K562 (cell line): ENCODE measurements around the gene TXNRD2. TPM values are rescaled to one million over a fixed set of nuclear protein-coding genes. Genes with fewer than 3 reads are reported as not detected.
A peak's percentile ranks its signal among the peaks of the same experiment; 100 is the strongest.

Source experiments
- DPF2 ChIP-seq: fragments of 450-650 bp; IDR thresholded peaks from 2 replicates; pipeline ENCODE4 v1.6.1; 2016
- FOXJ3 ChIP-seq: sonication (generic); formaldehyde crosslinking; IDR thresholded peaks from 2 replicates; pipeline ENCODE4 v1.4.0; 2020; ENCODE audit warnings: mild to moderate bottlenecking, missing genetic modification reagents
- HNRNPLL ChIP-seq: fragments of 200-400 bp; formaldehyde crosslinking; IDR thresholded peaks from 2 replicates; pipeline ENCODE4 v1.6.1; 2017; ENCODE audit warnings: low read length, low read depth, mild to moderate bottlenecking; ENCODE audit not compliant: poor library complexity, severe bottlenecking
- NFIX ChIP-seq: fragments of 250-450 bp; sonication (Bioruptor Pico); IDR thresholded peaks from 2 replicates; pipeline ENCODE4 v1.4.0; 2020; ENCODE audit warnings: low read depth, mild to moderate bottlenecking, moderate library complexity
- ZNF121 ChIP-seq: sonication (generic); formaldehyde crosslinking; conservative IDR thresholded peaks from 2 replicates; pipeline ENCODE4 v1.8.0; 2022; ENCODE audit warnings: missing genetic modification reagents
- polyA plus RNA-seq, 8 experiments: library from polyadenylated mRNA; depleted of rRNA in 4 of 8; stranded (reverse) in 5 of 8; unstranded in 3 of 8; fragments of >200 nt; fragmentation: Nextera tagmentation in 2 of 8; fragmentation: Illumina TruSeq in 1 of 8; extraction: Ambion mirVana in 2 of 8; extraction: Trizol in 1 of 8; gene quantifications; 2 replicates each; pipeline versions ENCODE4 v1.2.1 to v1.2.3, GENCODE V29; 2011 to 2014; ENCODE audit warnings: inconsistent platforms in 1 of 8, missing spikeins in 1 of 8
- total RNA-seq, 7 experiments: library from RNA; depleted of rRNA in 6 of 7; stranded (reverse); fragments of >200 nt in 6 of 7; fragmentation: Illumina TruSeq in 2 of 7; extraction: Trizol in 2 of 7; gene quantifications; 2 replicates each; pipeline versions ENCODE4 v1.2.1 to v1.2.3, GENCODE V29; 2011 to 2021; ENCODE audit warnings: low replicate concordance in 1 of 7
- TF ChIP-seq, protein P1 (sequence below), 2 experiments: fragments of 450-650 bp; formaldehyde crosslinking in 1 of 2; IDR thresholded peaks; 2 replicates each; pipeline versions ENCODE4 v1.4.0 to v1.6.1; 2014 to 2020; ENCODE audit warnings: mild to moderate bottlenecking in 2 of 2, borderline replicate concordance in 1 of 2, low read depth in 1 of 2

The TXNRD2 gene
- total and polyA plus RNA-seq, 9 of the 15 experiments (the other 6 are each of a cell fraction or from before 2014, with no cell fraction given), result 3.3 to 80.2 (median 49.4) TPM

DNA sequence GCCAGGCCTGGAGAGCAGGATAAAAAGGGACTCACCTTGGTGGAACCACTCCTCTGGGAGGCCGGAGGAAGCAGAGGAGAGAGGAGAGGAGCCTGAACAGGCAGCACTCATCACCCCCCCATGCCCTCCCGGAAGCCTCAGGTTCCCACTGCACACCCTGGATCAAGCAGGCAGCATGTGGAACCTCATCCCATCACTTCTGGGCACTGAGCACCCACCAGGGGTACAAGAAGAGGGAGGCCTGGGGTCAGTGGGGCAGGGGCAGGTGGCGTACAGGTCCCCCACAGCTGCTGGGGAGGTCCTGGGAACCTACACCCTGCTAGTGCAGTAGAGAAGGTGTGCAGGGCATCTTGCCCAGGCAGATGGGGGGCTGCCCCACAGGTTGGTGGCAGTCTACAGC is 35.1 kb upstream of the TXNRD2 start (continued):
- TF ChIP-seq, protein P1, sequence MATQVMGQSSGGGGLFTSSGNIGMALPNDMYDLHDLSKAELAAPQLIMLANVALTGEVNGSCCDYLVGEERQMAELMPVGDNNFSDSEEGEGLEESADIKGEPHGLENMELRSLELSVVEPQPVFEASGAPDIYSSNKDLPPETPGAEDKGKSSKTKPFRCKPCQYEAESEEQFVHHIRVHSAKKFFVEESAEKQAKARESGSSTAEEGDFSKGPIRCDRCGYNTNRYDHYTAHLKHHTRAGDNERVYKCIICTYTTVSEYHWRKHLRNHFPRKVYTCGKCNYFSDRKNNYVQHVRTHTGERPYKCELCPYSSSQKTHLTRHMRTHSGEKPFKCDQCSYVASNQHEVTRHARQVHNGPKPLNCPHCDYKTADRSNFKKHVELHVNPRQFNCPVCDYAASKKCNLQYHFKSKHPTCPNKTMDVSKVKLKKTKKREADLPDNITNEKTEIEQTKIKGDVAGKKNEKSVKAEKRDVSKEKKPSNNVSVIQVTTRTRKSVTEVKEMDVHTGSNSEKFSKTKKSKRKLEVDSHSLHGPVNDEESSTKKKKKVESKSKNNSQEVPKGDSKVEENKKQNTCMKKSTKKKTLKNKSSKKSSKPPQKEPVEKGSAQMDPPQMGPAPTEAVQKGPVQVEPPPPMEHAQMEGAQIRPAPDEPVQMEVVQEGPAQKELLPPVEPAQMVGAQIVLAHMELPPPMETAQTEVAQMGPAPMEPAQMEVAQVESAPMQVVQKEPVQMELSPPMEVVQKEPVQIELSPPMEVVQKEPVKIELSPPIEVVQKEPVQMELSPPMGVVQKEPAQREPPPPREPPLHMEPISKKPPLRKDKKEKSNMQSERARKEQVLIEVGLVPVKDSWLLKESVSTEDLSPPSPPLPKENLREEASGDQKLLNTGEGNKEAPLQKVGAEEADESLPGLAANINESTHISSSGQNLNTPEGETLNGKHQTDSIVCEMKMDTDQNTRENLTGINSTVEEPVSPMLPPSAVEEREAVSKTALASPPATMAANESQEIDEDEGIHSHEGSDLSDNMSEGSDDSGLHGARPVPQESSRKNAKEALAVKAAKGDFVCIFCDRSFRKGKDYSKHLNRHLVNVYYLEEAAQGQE (IDR thresholded peaks at IDR 0.05; ENCODE audit: borderline replicate concordance), result no peak
- TF ChIP-seq, protein P1 (CRISPR knock-in tag; IDR thresholded peaks at IDR 0.05; ENCODE audit: low read depth), result no peak
- TF ChIP-seq DPF2 (no peak), HNRNPLL (peak; percentile 13), ZNF121 (CRISPR knock-in tag) (no peak), FOXJ3 (CRISPR knock-in tag) (no peak), NFIX (CRISPR knock-in tag) (no peak)
